CD4-positive, alpha-beta T cell treated with Interleukin-21 for 1 hour (primary cell): Measurements from ENCODE around the gene NPSR1.
A peak's percentile ranks its signal among the peaks of the same experiment; 100 is the strongest.
"Not testable (repeated sequence)": the region's sequence is repeated elsewhere in the genome, so short reads cannot be mapped to it uniquely, and the experiment has no call there.

Experiments used
- DNase-seq: peaks from one replicate; pipeline ENCODE4 v3.0.0-alpha.2; 2020

NPSR1 gene

DNA sequence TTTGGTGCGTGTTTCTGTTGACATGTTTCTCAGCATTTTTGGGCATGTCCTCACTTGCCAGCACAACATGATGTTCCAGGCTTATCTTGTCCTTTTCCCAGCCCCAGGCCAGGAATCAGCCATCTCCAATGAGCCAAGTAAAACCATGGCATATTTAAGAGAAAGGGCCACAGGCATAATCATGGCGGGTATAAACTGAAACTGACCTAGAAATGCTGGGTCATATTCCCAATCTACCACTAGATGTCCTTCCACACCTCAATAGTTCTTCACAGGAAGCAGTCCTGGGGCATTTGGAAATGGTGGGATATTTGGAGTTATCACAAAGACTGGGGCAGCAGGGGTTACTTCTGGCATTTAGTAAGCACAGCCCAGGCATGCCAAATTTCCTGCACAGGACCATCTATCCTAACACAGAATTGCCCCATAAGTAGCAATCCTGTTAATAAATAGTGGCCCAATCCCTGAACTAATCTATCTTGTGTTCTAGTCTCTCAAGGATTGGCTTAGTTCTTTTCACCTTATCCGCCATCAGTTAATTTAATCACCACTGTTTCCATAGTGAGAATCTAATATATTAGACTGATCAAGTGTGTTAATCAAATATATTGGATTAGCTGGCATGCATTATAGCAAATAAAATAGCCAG lies 101.6 kb downstream of the NPSR1 start:
- DNase-seq: no peak

DNA sequence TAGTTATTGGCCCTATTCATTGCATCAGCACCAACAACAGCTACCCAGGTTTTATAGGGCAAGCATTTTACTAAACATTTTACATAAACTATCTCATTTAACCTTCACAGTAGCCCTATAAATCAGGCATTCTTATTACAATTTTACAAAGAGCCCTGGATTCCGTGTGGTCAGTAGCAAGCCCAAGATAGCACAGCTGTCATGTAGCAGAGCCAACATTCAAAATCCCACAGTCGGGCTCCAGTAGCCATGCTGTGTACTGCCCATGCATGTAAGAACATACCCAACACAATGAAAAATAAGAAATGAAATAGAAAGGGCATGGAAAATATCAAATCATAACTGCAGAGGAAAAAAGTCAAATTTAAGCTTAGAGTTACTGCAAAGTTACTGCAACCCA lies 102.3 kb downstream of the NPSR1 start:
- no peak for DNase-seq

GRCh38 chr7:34761206-34761605 lies 103.2 kb downstream of the NPSR1 start:
- DNase-seq: no peak

GRCh38 chr7:34761627-34762026 lies 103.6 kb downstream of the NPSR1 start:
- no peak for DNase-seq

DNA sequence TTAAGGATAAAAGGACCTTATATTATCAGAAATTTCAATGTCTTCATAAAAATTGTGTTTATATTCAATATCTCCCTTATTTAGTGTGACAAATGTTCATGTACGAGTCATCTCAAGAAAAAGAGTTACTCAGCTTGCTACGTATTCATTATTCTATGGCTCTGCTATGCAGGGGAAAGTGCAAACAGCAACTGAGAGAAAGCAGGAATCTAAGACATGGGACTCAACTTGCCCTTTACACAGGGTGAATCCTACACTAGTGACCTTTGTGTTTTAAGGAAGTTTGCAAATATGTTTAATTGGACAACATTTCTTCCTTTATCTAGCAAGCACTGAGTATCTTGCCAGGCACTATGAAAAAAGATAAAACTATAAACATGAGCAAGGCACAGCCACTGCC lies 104.7 kb downstream of the NPSR1 start:
- DNase-seq: no peak

DNA sequence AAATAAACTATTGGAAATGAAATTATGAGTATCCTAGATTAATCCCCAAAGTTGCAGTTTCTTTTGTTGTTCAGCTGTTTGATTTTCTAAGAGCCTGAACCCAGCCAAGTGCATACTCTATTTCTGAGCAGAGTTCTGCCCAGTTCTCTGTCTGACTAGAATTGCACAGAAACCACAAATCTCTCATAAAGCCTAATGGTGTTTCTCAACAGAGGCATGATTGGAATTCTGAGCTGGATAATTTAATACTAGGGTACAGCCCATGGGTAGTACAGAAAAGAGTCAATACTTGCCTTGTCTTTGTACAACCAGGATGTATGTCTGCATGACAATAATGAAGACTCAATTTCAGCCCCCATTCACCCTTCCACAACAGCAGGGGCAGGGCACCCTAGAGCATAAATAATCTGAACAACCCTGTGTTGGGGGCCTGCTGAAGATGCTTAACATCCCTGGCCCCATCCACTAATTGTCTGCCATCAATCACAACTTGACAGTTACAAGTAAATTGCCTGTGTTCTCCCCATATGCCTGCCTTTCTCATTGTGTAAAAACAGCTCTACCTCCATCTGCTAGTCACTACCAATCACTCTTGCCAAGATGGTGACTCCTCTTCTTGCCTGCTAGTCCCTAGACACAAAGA lies 114.4 kb downstream of the NPSR1 start:
- DNase-seq: no peak

GRCh38 chr7:34776748-34777358 lies 118.8 kb downstream of the NPSR1 start:
- DNase-seq: no peak

DNA sequence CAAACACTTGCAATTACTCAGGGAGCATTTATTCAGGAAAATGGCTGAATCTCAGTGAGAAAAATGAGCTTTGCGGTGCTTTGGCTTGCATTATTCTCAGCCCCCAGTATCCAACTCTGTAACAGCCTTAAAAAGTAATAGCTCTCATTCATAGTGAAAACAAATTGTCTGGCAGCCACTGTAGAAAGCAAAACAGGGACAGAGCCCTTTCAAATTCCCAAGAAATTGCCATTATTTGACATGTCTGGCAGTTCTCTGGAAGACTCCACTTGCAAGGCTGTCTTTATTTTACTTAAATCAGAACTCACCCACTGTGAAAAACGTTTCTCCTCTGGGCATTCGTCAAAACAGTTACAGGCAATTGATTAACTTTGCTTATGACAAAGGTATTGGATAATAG lies 122.5 kb downstream of the NPSR1 start:
- DNase-seq: no peak

DNA sequence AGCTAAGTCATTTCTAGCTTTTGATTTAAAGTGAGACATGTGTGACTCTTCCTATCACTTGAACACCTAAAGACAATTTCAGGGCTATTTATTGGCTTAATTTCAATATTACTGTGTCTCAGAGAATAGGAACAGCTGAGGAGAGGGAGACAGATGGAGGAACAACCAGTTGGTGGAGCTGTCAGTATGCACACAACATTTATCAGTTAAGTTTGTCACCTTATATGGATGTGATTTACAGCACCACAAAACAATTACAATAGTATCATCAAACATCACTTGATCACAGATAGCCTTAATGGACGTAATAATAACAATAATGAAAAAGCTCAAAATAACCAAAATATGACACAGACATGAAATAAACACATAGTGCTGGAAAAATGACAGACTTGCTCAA lies 129.6 kb downstream of the NPSR1 start:
- no peak for DNase-seq

- DNase-seq: no peak
Measured at GRCh38 chr7:34806831-34807230, 148.8 kb downstream of the NPSR1 start.

DNA sequence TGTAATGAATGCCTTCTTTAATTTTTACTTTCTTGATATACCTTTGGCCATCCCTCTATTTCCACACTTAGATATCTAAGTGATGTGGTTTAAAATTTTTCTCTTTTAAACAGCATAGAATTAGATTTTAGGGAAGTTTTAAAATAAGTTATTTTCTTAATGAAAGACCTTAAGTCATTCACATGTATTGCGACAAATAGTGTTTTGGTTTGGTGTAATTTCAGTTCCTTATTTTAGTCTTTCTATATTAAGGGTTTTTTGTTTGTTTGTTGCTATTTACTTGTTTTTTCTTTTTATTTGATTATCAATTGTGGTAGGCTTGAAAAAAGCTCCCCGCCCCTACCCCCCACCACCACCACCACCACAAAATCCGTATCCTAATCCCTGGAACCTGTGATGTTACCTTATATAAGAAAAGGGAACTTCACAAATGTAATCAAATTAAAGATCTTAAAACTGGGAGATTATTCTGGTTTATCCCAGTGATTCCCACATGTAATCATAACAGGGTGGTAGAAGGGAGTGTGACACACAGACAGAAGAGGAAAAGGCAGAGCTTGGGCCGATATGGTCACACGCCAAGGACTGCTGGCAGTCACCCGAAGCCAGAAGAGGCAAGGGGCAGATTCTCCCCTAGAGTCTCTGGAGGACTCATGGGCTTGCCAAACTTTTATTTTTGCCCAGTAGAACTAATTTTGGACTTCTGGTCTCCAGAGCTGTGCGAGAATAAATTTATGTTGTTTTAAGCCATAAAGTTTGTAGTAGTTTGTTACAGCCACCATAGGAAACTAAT lies 149.7 kb downstream of the NPSR1 start:
- no peak for DNase-seq

DNA sequence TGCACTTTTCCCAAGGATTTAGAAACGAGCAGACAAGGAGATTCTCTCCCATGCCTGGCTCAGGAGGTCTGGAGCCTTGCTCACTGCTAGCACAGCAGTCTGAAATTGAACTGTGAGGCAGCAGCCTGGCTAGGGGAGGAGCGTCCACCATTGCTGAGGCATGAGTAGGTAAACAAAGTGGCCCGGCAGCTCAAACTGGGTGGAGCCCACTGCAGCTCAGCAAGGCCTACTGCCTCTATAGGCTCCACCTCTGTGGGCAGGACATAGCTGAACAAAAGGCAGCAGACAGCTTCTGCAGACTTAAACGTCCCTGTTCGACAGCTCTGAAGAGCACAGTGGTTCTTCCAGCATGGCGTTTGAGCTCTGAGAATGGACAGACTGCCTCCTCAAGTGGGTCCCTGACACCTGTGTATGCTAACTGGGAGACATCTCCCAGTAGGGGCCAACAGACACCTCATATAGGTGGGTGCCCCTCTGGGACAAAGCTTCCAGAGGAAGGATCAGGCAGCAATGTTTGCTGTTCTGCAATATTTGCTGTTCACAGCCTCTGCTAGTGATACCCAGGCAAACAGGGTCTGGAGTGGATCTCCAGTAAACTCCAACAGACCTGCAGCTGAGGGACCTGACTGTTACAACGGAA lies 156.3 kb downstream of the NPSR1 start:
- DNase-seq: not testable (repeated sequence)

DNA sequence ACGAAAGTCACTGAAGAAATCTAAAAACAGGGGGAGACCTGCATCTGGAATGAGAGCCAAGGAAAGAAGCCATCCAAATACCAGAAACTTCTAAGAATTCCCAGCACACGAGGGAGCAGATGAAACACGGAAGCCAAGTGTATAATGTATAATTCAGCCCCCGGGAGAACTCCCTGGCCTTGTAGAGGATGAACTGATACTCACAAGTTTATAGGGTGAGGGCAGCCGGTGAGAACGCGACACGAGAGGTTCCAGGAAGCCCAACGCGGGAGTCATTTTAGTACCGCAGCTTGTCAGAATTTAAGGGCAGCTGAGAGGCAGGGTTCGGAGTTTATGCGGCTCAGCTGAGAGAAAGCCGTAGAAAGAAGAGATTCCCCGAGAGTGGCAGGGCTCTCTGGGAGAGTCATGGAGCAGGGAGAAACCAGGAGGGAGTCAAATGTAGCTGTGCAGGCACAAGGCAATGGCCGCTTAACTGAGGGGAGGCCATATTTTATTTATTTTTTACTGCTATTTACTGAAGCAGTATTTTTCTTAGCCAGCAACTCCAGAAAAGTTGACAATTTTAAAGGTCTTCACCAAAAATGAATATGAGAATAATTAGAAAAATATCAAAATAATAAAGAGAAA lies 164.0 kb downstream of the NPSR1 start:
- DNase-seq: no peak

GRCh38 chr7:34823650-34824258 lies 165.7 kb downstream of the NPSR1 start:
- DNase-seq: peak; percentile 53

DNA sequence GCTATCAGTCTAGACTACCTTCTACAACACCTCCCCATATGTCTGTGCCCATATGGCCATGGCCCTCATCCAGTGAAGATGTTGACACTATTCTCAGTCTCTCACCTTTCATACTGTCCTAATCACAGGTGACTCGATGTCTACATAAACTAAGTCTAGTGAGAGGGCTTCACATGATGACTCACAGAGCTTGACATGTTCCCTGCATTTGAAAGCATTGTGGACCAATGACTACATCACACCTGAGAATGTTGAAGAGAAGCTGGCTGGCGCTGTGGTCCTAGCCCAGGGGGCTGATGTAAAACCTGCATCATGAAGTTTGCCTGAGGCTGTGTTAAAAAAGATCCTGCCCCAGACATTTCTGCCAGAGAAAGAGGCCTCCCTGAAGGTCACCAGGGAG lies 167.2 kb downstream of the NPSR1 start:
- DNase-seq: no peak

- no peak for DNase-seq
Measured at GRCh38 chr7:34830390-34830789, 172.4 kb downstream of the NPSR1 start.

DNA sequence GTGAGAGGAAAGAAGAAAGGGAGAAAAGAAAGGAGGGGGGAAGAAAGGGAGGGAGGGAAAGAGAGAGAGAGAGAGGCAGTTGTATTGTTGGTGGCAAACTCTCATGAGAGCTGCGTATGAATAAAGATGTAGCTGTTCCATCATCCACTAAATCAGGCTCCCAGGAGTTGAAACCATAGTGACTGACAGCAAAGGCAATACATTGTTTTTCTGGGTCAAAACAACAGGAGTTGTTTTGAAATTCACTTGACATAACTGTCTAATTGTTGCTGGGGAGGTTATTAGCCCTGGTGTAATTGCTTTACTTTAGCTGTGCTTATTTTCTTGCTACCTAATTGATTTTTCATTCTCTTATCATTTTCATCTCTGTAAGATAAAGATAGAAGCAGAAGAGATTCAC lies 173.4 kb downstream of the NPSR1 start:
- no peak for DNase-seq

GRCh38 chr7:34832020-34832419 lies 174.0 kb downstream of the NPSR1 start:
- DNase-seq: no peak

GRCh38 chr7:34835901-34836600 lies 178.0 kb downstream of the NPSR1 start:
- no peak for DNase-seq

DNA sequence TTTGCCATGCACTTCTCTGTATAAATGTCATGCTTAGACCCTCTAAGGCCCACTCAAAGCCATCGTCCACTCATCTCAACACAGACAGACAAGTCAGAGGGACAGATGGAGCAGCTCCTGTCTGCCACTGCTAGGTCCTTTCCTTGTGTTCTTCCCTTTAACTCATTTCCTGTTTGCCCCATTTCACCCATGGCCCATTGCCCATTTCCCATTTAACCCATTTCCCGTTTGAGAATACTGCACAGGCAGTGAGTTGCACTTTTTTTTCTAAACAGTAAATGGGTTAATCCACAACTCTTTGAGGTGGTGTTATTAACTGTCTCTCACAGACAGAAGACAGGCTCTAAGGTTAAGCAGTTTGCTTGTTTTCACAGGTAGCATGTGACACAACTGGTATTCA lies 179.3 kb downstream of the NPSR1 start:
- no peak for DNase-seq

GRCh38 chr7:34837801-34838201 lies 179.8 kb downstream of the NPSR1 start:
- DNase-seq: no peak

GRCh38 chr7:34838329-34838728 lies 180.3 kb downstream of the NPSR1 start:
- DNase-seq: no peak
